GM12878 (cell line): ENCODE data around the gene KCNMB2. TPM values are rescaled to one million over a fixed set of nuclear protein-coding genes. Genes with fewer than 3 reads are reported as not detected.

Experiments
- ATAC-seq: fragments of 200-7000 bp; cut with Tn5 transposase; 3 replicates; pipeline ENCODE4 v1.9.1; 2020; ENCODE audit warnings: mild to moderate bottlenecking, moderate library complexity
- BruUV-seq: library from RNA; stranded (reverse); fragments of 400-500 nt; replicated peaks from 2 replicates; lab custom pipeline; 2021; lab: Mats Ljungman, UMichigan
- CTCF ChIA-PET: fragments of 300-600 bp; sonication (Branson Sonifier 250); formaldehyde crosslinking; extraction: SDS; loops from one replicate; lab custom pipeline; 2021; ENCODE audit warnings: inconsistent platforms; lab: Yijun Ruan, JAX
- POLR2A ChIA-PET: fragments of 350-600 bp; formaldehyde crosslinking; extraction: SDS; loops from one replicate; lab custom pipeline; 2021; ENCODE audit warnings: inconsistent platforms; lab: Charles Lee
- RAD21 ChIA-PET: fragments of 300-600 bp; sonication (Branson Sonifier 250); formaldehyde crosslinking; loops from one replicate; lab custom pipeline; 2023; ENCODE audit warnings: antibody characterized with exemption; ENCODE audit not compliant: unreplicated experiment; lab: Charles Lee
- SMC1A ChIA-PET: fragments of 300-600 bp; sonication (Branson Sonifier 250); formaldehyde crosslinking; loops from one replicate; lab custom pipeline; 2023; ENCODE audit not compliant: unreplicated experiment, uncharacterized antibody; lab: Charles Lee
- DNase-seq: peaks from one replicate; pipeline ENCODE4 v3.0.0-alpha.2; 2011; ENCODE audit warnings: low read depth, low spot score
- FAIRE-seq: peaks from 3 replicates; lab custom pipeline; 2011; peaks lifted over from hg19 to GRCh38; lab: Jason Lieb, UNC
- H2AFZ ChIP-seq: 2 replicates; pipeline ENCODE4 v1.6.0; 2011; ENCODE audit warnings: low read depth, low read length, control low read depth; ENCODE audit not compliant: control insufficient read depth
- H3K27ac ChIP-seq: 2 replicates; pipeline ENCODE4 v1.5.1; 2011; ENCODE audit warnings: control low read depth; ENCODE audit not compliant: control insufficient read depth, insufficient read depth
- H3K27me3 ChIP-seq, 2 experiments: replicated peaks in 1 of 2; 2 replicates each; pipeline versions ENCODE4 v1.6.0 to v1.6.1; 2011; ENCODE audit warnings: low read length in 1 of 2; ENCODE audit not compliant: control insufficient read depth in 2 of 2, insufficient read depth in 2 of 2
- H3K36me3 ChIP-seq, 2 experiments: 2 replicates each; pipeline ENCODE4 v1.5.1; 2011; ENCODE audit warnings: low read length in 1 of 2; ENCODE audit not compliant: control insufficient read depth in 2 of 2, insufficient read depth in 2 of 2
- H3K4me1 ChIP-seq: 2 replicates; pipeline ENCODE4 v1.6.1; 2011; ENCODE audit warnings: mild to moderate bottlenecking, low read length, moderate library complexity, mixed read lengths; ENCODE audit not compliant: control insufficient read depth, insufficient read depth
- H3K4me2 ChIP-seq: 2 replicates; pipeline ENCODE4 v1.6.0; 2011; ENCODE audit warnings: control low read depth; ENCODE audit not compliant: control insufficient read depth, insufficient read depth
- H3K4me3 ChIP-seq: fragments of 200-600 bp; sonication (generic); 2 replicates; pipeline ENCODE4 v1.5.1; 2016
- H3K79me2 ChIP-seq: 2 replicates; pipeline ENCODE4 v1.6.0; 2011; ENCODE audit warnings: low read length; ENCODE audit not compliant: control insufficient read depth, insufficient read depth
- H3K9ac ChIP-seq: 2 replicates; pipeline ENCODE4 v1.8.0; 2011; ENCODE audit warnings: low read length, control low read depth, mixed read lengths; ENCODE audit not compliant: control insufficient read depth, insufficient read depth
- H3K9me3 ChIP-seq: replicated peaks from 3 replicates; pipeline ENCODE4 v1.5.1; 2011; ENCODE audit warnings: mild to moderate bottlenecking, low read length; ENCODE audit not compliant: control insufficient read depth, insufficient read depth
- H4K20me1 ChIP-seq: 2 replicates; pipeline ENCODE4 v1.6.0; 2011; ENCODE audit not compliant: control insufficient read depth, insufficient read depth
- BRCA1 ChIP-seq: IDR thresholded peaks from 2 replicates; pipeline ENCODE4 v1.6.1; 2011; ENCODE audit warnings: low read depth, low read length, improper control_type of control experiment
- CREM ChIP-seq: IDR thresholded peaks from 2 replicates; pipeline ENCODE4 v1.6.1; 2014; ENCODE audit warnings: antibody characterized with exemption, low read depth
- IKZF2 ChIP-seq, 2 experiments: fragments of 450-650 bp; IDR thresholded peaks; 2 replicates each; pipeline ENCODE4 v1.6.1; 2017; ENCODE audit warnings: mild to moderate bottlenecking in 2 of 2, moderate library complexity in 2 of 2
- MYC ChIP-seq: IDR thresholded peaks from 2 replicates; pipeline ENCODE4 v1.6.1; 2011; ENCODE audit warnings: mild to moderate bottlenecking, low read length, moderate library complexity, inconsistent platforms; ENCODE audit not compliant: insufficient read depth, insufficient replicate concordance, insufficient read length, severe bottlenecking
- RBBP5 ChIP-seq: fragments of 200-600 bp; sonication (generic); conservative IDR thresholded peaks from 2 replicates; pipeline ENCODE4 v1.6.1; 2016
- STAT1 ChIP-seq: fragments of 450-650 bp; conservative IDR thresholded peaks from 2 replicates; pipeline ENCODE4 v1.6.1; 2014; ENCODE audit warnings: antibody characterized with exemption, mild to moderate bottlenecking
- TBL1XR1 ChIP-seq: IDR thresholded peaks from 2 replicates; pipeline ENCODE4 v1.6.1; 2012; ENCODE audit warnings: low read depth, low read length, improper control_type of control experiment
- TCF3 ChIP-seq: IDR thresholded peaks from 2 replicates; pipeline ENCODE4 v1.6.1; 2012; ENCODE audit warnings: low read depth, mild to moderate bottlenecking, low read length, borderline replicate concordance; ENCODE audit not compliant: insufficient read depth
- WGBS: methylation state at CpG from one replicate; pipeline ENCODE4 v1.1.6; 2016; ENCODE audit warnings: low lambda C conversion rate; ENCODE audit not compliant: insufficient replicate concordance, insufficient coverage; ENCODE audit errors: missing lambda C conversion rate; 5-methylcytosine and 5-hydroxymethylcytosine counted together
- in situ Hi-C: fragments of 300-500 bp; cut with MboI; formaldehyde crosslinking; loops from 9 replicates; pipeline ENCODE4 v1.14.3; 2018; ENCODE audit warnings: mixed read lengths
- intact Hi-C: fragments of 100-400 bp; cut with micrococcal nuclease; formaldehyde crosslinking; loops from one replicate; pipeline ENCODE4 v1.14.2; 2022; ENCODE audit not compliant: unreplicated experiment
- polyA plus RNA-seq, 11 experiments: library from polyadenylated mRNA; depleted of rRNA in 4 of 11; unstranded in 6 of 11; stranded (reverse) in 5 of 11; fragments of >200 nt; fragmentation: Nextera tagmentation in 4 of 11; fragmentation: Illumina TruSeq in 1 of 11; extraction: Ambion mirVana in 4 of 11; extraction: Trizol in 1 of 11; gene quantifications; 1 replicate in 1 of 11; 2 replicates in 10 of 11; pipeline versions ENCODE4 v1.2.1 to v1.2.3, GENCODE V29; 2011 to 2016; ENCODE audit warnings: inconsistent platforms in 2 of 11, missing spikeins in 2 of 11, low read depth in 1 of 11
- total RNA-seq, 4 experiments: library from RNA; depleted of rRNA in 3 of 4; stranded (reverse); fragments of >200 nt in 3 of 4; fragmentation: Illumina TruSeq in 1 of 4; extraction: Trizol in 1 of 4; gene quantifications; 2 replicates each; pipeline versions ENCODE4 v1.2.1 to v1.2.3, GENCODE V29; 2013 to 2021
- TF ChIP-seq, protein P1 (sequence below): IDR thresholded peaks from 2 replicates; pipeline ENCODE4 v1.6.1; 2011; ENCODE audit warnings: low read depth, mild to moderate bottlenecking, low read length, moderate library complexity, borderline replicate concordance; ENCODE audit errors: extremely low read depth
- TF ChIP-seq, protein P2 (sequence below): fragments of 450-650 bp; IDR thresholded peaks from 2 replicates; pipeline ENCODE4 v1.6.1; 2014; ENCODE audit warnings: mild to moderate bottlenecking
- TF ChIP-seq, protein P3 (sequence below): fragments of 450-650 bp; IDR thresholded peaks from 2 replicates; pipeline ENCODE4 v1.6.1; 2017; ENCODE audit warnings: borderline replicate concordance

KCNMB2 gene
- total and polyA plus RNA-seq, 10 of the 15 experiments (the other 5 are each of a cell fraction or from before 2014, with no cell fraction given) = 0.22 to 18.8 (median 11.0) TPM

DNA sequence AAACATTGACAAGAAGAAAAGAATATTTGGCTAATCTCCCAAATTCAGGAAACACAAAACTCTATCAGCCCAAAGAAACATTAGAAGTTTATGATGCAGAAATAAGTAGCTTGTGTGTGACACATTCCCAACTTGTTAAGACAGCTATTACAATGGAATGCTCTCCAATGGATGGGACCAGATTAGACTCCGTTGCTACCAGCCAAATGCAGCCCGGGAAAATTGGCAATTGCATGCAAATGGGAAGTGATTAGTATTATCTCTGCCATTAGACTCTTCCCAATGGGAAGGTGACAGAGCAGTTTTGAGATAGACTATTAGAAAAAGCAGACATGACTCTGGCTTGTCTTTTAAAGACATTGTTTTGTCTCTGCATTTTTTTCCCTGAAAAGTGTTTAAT lies 37.4 kb upstream of the KCNMB2 start:
- ATAC-seq (no peak), DNase-seq (no peak), FAIRE-seq (no peak)
- no peak overlapping the region for H3K9ac ChIP-seq
- H3K27ac ChIP-seq = no peak overlapping the region
- TF ChIP-seq RBBP5 = no peak
- TF ChIP-seq IKZF2 (IDR thresholded peaks at IDR 0.05) = no peak
- no peak for TF ChIP-seq STAT1
- CTCF ChIA-PET = interaction anchor here (0.5 kb wide), 1 partner anchor 1484 kb away, joined by 3 read pairs; no protein-coding TSS in a partner anchor
- peaks cover 4% of the 10 kb centered on the region for H3K9me3 ChIP-seq
- no peak overlapping the region for H2AFZ ChIP-seq
- no peaks in the 10 kb centered on the region for H4K20me1 ChIP-seq
- SMC1A ChIA-PET = interaction anchor here (1.7 kb wide), 1 partner anchor 33 kb away, joined by 7 read pairs; no protein-coding TSS in a partner anchor
- no TSS peak for BruUV-seq
- 43% methylated on average over 2 of the region's 2 CpGs for WGBS
- RAD21 ChIA-PET = no interaction called here
- no peaks in the 10 kb centered on the region for H3K36me3 ChIP-seq
- H3K4me2 ChIP-seq = no peak overlapping the region
- H3K79me2 ChIP-seq = no peaks in the 10 kb centered on the region
- POLR2A ChIA-PET = no interaction called here
- in situ Hi-C loops = no loop called here
- H3K4me1 ChIP-seq = no peaks in the 10 kb centered on the region
- no peak overlapping the region for H3K4me3 ChIP-seq
- no peaks in the 10 kb centered on the region for H3K27me3 ChIP-seq
- intact Hi-C loops = no loop called here

DNA sequence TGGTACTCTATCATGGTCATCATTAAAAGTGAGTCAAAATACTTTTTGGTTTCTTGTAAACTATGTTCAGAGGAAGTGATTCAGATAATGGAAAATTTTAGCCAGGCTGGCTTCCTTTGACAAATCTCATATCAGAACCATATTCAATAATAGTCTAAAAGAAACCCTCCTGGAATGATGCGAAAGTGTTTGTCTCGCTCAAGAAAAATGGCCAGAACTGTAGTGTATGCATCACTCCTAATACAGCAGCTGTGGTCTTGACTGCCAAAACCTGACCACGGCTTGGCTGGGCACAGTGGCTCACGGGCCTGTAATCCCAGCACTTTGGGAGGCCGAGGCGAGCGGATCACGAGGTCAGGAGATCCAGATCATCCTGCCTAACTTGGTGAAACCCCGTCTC lies 35.6 kb upstream of the KCNMB2 start:
- Histone ChIP-seq H3K9ac (no peak overlapping the region), H4K20me1 (no peaks in the 10 kb centered on the region), H3K27ac (no peak overlapping the region), H3K27me3 (no peaks in the 10 kb centered on the region), H3K4me3 (no peak overlapping the region), H2AFZ (no peak overlapping the region), H3K36me3 (no peaks in the 10 kb centered on the region), H3K4me1 (no peaks in the 10 kb centered on the region), H3K79me2 (no peaks in the 10 kb centered on the region), H3K4me2 (no peak overlapping the region), H3K9me3 (no peaks in the 10 kb centered on the region; the same call in 2 of the 3 replicates)
- ChIA-PET POLR2A (no interaction called here), SMC1A (no interaction called here), RAD21 (no interaction called here), CTCF (no interaction called here)
- in situ Hi-C loops = loop anchor here (25.0 kb wide), 1 partner anchor 1462 kb away; no protein-coding TSS in a partner anchor
- no peak for ATAC-seq
- intact Hi-C loops = no loop called here
- BruUV-seq = no TSS peak
- DNase-seq = no peak
- 66% methylated on average over 8 of the region's 9 CpGs for WGBS
- no peak for FAIRE-seq
- TF ChIP-seq, protein P1, sequence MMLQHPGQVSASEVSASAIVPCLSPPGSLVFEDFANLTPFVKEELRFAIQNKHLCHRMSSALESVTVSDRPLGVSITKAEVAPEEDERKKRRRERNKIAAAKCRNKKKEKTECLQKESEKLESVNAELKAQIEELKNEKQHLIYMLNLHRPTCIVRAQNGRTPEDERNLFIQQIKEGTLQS = no peak
- TF ChIP-seq TBL1XR1 = no peak
- TF ChIP-seq MYC = no peak
- no peak for TF ChIP-seq BRCA1
- TF ChIP-seq, protein P2, sequence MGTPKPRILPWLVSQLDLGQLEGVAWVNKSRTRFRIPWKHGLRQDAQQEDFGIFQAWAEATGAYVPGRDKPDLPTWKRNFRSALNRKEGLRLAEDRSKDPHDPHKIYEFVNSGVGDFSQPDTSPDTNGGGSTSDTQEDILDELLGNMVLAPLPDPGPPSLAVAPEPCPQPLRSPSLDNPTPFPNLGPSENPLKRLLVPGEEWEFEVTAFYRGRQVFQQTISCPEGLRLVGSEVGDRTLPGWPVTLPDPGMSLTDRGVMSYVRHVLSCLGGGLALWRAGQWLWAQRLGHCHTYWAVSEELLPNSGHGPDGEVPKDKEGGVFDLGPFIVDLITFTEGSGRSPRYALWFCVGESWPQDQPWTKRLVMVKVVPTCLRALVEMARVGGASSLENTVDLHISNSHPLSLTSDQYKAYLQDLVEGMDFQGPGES = no peak
- no peak for TF ChIP-seq CREM
- TF ChIP-seq, protein P3, sequence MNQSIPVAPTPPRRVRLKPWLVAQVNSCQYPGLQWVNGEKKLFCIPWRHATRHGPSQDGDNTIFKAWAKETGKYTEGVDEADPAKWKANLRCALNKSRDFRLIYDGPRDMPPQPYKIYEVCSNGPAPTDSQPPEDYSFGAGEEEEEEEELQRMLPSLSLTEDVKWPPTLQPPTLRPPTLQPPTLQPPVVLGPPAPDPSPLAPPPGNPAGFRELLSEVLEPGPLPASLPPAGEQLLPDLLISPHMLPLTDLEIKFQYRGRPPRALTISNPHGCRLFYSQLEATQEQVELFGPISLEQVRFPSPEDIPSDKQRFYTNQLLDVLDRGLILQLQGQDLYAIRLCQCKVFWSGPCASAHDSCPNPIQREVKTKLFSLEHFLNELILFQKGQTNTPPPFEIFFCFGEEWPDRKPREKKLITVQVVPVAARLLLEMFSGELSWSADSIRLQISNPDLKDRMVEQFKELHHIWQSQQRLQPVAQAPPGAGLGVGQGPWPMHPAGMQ = no peak
- TF ChIP-seq TCF3 = no peak
